GM18520 (cell line): ENCODE measurements around the gene ARHGAP22.

Source experiments
- ATAC-seq: cut with Tn5 transposase; IDR thresholded peaks from one replicate; pipeline ENCODE4 v1.9.1; 2021; ENCODE audit not compliant: unreplicated experiment

ARHGAP22 gene

GRCh38 chr10:48465860-48466521, 138.9 kb downstream of the ARHGAP22 start:
- no peak for ATAC-seq

- no peak for ATAC-seq
Observed at GRCh38 chr10:48464871-48465736, 139.8 kb downstream of the ARHGAP22 start.

DNA sequence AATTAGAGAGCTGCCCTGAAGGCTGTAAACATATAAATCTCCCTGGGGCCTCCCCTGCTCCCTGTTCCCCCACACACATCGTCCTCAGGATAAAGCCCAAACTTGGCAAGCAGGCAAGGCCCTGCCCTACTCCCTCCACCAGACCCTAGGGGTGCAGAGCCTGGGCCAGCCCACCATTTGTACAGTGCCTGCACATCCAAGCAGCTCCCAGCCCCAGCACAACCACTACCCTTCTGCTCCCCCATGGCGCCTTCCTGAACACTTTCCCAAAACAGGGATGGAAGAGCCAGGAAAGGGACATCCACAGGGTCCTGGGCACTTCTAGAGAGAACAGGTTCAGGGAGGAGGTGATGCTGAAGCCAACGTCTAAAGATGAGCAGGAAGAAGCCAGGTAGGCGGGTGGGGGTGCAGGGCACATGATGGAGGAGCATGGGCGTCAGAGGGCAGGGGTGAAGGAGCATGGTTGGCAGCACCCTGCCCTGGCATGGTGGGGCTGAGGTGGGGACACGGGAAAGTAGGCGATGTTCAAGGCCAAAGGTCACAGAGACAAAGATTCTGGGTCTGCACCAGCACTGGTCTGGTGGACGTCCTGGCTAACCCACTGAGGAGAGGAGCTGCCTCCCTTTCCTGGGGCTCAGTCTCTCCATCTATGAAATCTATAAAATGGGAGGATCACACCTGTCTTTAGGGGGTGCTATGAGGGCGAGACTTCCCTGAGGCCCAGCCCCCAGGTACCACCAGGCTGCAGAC, 140.6 kb downstream of the ARHGAP22 start:
- no peak for ATAC-seq

GRCh38 chr10:48463318-48464003, 141.4 kb downstream of the ARHGAP22 start:
- no peak for ATAC-seq

- ATAC-seq, result no peak
Observed at GRCh38 chr10:48462482-48463020, 142.3 kb downstream of the ARHGAP22 start.

GRCh38 chr10:48461623-48462481, 143.0 kb downstream of the ARHGAP22 start:
- ATAC-seq, result no peak

GRCh38 chr10:48460182-48460581, 144.7 kb downstream of the ARHGAP22 start:
- ATAC-seq, result no peak

GRCh38 chr10:48459270-48460150, 145.4 kb downstream of the ARHGAP22 start:
- no peak for ATAC-seq

GRCh38 chr10:48458662-48459048, 146.2 kb downstream of the ARHGAP22 start:
- ATAC-seq, result no peak

DNA sequence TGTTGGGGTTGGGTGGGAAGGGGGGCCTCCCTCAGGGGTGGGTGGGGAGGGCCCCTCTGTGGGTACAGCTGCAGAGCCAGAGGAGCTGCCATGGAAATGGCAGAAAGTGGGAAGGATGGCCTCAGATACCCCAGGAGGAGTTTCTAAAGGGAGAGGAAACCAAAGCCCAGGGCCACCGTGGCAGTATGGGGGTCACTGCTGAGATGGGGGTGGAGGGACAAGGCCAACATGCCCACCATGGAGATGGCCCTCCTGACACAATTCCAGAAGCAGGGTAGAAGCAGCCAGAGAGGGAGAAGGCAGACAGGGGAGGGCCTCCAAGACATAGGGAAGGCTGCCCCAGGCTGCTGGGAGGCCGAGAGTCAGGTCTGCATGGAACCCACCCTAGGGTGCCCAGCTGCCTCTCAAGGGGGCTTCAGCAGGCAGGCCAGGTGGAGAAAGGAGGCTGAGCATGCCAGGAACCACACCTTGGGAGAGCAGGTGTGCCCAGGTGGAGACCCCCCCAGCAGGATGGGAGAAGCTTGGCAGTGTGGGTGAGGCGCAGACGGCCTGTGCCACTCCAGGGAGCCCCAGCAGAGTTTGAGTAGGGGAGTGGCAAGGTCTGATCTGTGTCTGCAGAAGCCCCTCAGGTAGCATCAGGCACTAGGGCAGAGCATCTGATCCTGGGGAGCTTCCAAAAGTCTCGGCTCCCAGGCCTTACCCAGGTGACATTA, 146.8 kb downstream of the ARHGAP22 start:
- ATAC-seq, result no peak

DNA sequence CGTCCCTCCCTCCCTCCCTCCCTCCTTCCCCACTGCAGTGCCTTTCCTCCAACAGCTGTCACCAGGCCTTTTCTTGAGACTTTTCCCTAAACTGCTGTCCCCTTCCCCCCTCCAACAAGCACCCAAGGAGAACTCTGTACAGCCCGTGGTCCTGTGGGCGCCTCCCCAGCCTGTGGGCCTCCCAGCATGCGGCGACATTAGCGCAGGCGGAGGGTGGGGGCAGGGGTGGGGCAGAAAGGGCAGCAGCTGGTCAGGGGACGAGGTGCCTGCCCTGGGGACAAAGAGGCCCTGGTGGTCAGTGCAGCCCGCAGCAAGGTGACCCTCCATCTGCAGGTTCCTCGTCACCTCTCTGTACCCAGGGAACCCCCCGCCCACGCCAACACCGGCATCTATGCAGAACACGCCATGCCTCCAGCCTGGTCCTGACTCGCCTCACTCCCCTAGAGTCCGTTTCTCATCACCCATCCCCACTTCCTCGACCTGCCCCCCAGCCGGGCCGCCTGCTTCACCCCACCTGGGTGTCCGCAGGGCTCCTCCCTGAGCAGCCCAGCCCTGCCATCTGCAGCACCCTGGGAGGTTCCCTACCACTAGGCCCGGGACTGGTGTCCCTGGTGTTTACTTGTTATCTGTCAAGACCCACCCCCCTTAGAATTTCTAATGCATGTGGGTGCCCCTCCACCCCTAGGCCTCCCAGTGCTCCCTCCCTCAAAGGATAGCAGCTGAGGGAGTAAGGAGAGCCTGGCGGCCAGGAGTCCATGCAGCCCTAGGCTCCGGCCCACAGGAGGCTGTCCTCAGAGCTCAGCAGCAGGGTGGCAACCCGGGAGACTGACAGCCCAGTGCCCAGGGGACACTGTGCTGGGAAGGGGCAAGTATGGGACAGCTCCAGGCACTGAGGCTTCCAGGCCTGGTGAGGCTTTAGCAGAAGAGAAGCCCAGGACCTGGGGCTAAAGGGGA, 147.8 kb downstream of the ARHGAP22 start:
- no peak for ATAC-seq

DNA sequence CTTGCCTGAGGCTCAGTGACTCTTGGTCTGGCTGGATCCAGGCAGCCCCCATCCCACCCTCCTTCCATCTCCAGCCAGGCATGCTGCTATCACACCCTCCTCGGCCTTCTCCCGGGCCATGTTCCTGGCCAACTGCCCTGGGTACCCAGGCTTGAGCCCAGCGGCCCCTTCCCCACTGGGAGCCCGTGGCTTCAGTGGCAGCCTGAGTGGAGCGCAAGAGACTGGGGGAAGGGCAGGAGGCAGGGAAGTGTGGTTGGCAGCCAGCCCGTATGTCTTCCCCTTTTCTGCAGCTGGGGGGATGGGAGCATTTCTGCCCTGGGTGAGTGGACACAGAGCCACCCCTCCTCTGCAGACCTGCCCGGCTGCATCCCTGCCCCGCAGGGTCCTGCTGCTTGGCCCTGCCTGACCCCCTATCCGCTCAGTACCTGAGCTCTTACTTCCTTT, 148.5 kb downstream of the ARHGAP22 start:
- ATAC-seq, result no peak

GRCh38 chr10:48455392-48456151, 149.3 kb downstream of the ARHGAP22 start:
- no peak for ATAC-seq

DNA sequence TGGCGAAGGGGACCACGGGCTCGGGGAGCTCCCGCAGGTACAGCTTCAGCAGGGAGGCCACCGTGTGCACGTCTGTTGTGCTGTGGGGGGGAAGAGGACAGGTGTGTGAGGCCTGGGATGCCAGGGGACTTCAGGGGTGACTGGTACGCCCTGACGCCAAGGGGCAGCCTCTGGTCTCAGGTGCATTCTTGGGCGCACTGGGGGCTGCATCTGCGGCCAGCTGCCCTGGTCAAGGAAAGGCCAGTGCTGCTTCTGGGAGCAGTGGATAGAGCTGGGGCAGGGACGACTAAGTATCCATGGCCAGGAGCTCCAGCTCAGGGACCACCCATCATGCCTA, 149.8 kb downstream of the ARHGAP22 start:
- no peak for ATAC-seq

DNA sequence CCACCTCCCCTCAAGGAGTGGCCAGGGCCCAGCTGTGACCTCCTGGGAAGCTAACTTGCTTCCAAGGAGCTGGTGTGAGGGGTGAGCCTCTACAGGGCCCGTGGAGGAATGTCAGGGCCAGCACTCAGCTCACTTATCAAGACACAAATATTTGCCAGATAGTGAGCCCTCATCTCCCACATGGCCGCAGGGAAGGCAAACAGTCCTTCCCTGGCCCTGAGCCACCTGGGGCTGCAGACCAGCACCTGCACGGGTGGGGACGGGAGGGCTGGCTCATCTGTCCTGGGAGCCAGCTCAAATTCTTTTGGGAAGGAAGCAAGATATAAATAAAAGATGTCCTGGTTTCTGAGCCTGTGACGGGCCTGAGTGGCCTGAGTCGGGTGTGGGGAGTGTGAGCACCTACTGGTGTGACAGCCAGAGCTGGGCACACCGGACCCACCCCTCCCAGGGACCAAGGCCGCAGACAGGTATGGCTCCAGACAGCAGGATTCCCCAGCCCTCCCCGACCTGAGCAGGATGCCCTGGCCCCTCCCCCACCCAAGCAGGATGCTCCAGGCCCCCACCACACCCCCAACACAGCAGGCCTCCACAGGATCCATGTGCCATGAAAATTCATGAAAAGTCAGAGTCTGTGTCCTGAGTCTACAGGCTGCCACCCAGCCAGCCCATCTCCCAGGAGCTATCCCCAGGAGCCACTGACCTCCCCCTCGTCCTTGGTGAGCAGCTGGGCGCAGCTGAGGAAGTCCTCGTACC, 150.4 kb downstream of the ARHGAP22 start:
- no peak for ATAC-seq
